K562 (cell line): ENCODE data around the gene VPS13D. TPM values are rescaled to one million over a fixed set of nuclear protein-coding genes. Genes with fewer than 3 reads are reported as not detected.

Experiments used
- BMI1 ChIP-seq: fragments of 150-350 bp; IDR thresholded peaks from 2 replicates; pipeline ENCODE4 v1.6.1; 2014; ENCODE audit warnings: low read length
- FOS ChIP-seq: IDR thresholded peaks from 3 replicates; pipeline ENCODE4 v1.6.1; 2011; ENCODE audit not compliant: insufficient read length; ENCODE audit errors: extremely low read depth
- HDGF ChIP-seq: fragments of 450-650 bp; IDR thresholded peaks from 2 replicates; pipeline ENCODE4 v1.6.1; 2016
- ILK ChIP-seq: fragments of 450-650 bp; IDR thresholded peaks from 2 replicates; pipeline ENCODE4 v1.6.1; 2016; ENCODE audit warnings: missing genetic modification characterization, low read depth, mild to moderate bottlenecking, missing compliant biosample characterization, moderate library complexity, borderline replicate concordance
- LCOR ChIP-seq: sonication (generic); formaldehyde crosslinking; IDR thresholded peaks from 2 replicates; pipeline ENCODE4 v1.8.0; 2022; ENCODE audit warnings: mild to moderate bottlenecking, missing genetic modification reagents
- NFATC3 ChIP-seq: fragments of 450-650 bp; IDR thresholded peaks from 2 replicates; pipeline ENCODE4 v1.6.1; 2017; ENCODE audit warnings: mild to moderate bottlenecking
- NR2C2 ChIP-seq, 2 experiments: fragments of 200-800 bp in 1 of 2; sonication (Bioruptor generic) in 1 of 2; sonication (generic) in 1 of 2; formaldehyde crosslinking in 1 of 2; IDR thresholded peaks; 2 replicates each; pipeline versions ENCODE4 v1.6.1 to v1.8.0; 2016 to 2022; ENCODE audit warnings: mild to moderate bottlenecking in 1 of 2, missing compliant biosample characterization in 1 of 2, missing genetic modification characterization in 1 of 2, missing genetic modification reagents in 1 of 2
- NR4A1 ChIP-seq, 2 experiments: fragments of 250-450 bp in 1 of 2; fragments of 450-650 bp in 1 of 2; sonication (Bioruptor Pico) in 1 of 2; IDR thresholded peaks; 2 replicates each; pipeline versions ENCODE4 v1.4.0 to v1.6.1; 2016 to 2020; ENCODE audit warnings: mild to moderate bottlenecking in 2 of 2, missing compliant biosample characterization in 1 of 2, missing genetic modification characterization in 1 of 2, moderate library complexity in 1 of 2
- ZKSCAN8 ChIP-seq: fragments of 200-800 bp; sonication (Bioruptor generic); IDR thresholded peaks from 2 replicates; pipeline ENCODE4 v1.6.1; 2016; ENCODE audit warnings: missing genetic modification characterization, missing compliant biosample characterization
- ZNF165 ChIP-seq: fragments of 250-450 bp; sonication (Bioruptor Pico); IDR thresholded peaks from 2 replicates; pipeline ENCODE4 v1.4.0; 2020; ENCODE audit warnings: borderline replicate concordance
- polyA plus RNA-seq, 8 experiments: library from polyadenylated mRNA; depleted of rRNA in 4 of 8; stranded (reverse) in 5 of 8; unstranded in 3 of 8; fragments of >200 nt; fragmentation: Nextera tagmentation in 2 of 8; fragmentation: Illumina TruSeq in 1 of 8; extraction: Ambion mirVana in 2 of 8; extraction: Trizol in 1 of 8; gene quantifications; 2 replicates each; pipeline versions ENCODE4 v1.2.1 to v1.2.3, GENCODE V29; 2011 to 2014; ENCODE audit warnings: inconsistent platforms in 1 of 8, missing spikeins in 1 of 8
- total RNA-seq, 7 experiments: library from RNA; depleted of rRNA in 6 of 7; stranded (reverse); fragments of >200 nt in 6 of 7; fragmentation: Illumina TruSeq in 2 of 7; extraction: Trizol in 2 of 7; gene quantifications; 2 replicates each; pipeline versions ENCODE4 v1.2.1 to v1.2.3, GENCODE V29; 2011 to 2021; ENCODE audit warnings: low replicate concordance in 1 of 7
- TF ChIP-seq, protein P1 (sequence below): sonication (generic); formaldehyde crosslinking; IDR thresholded peaks from 2 replicates; pipeline ENCODE4 v1.9.0; 2022; ENCODE audit warnings: mild to moderate bottlenecking, missing genetic modification reagents
- TF ChIP-seq, protein P2 (sequence below): sonication (generic); formaldehyde crosslinking; IDR thresholded peaks from 2 replicates; pipeline ENCODE4 v1.8.0; 2022; ENCODE audit warnings: mild to moderate bottlenecking, missing genetic modification reagents, borderline replicate concordance
- TF ChIP-seq, protein P3 (sequence below): fragments of 450-650 bp; IDR thresholded peaks from 2 replicates; pipeline ENCODE4 v1.6.1; 2016; ENCODE audit warnings: mild to moderate bottlenecking
- TF ChIP-seq, protein P4 (sequence below): sonication (generic); formaldehyde crosslinking; IDR thresholded peaks from 2 replicates; pipeline ENCODE4 v1.8.0; 2022; ENCODE audit warnings: mild to moderate bottlenecking, missing genetic modification reagents
- TF ChIP-seq, protein P5 (sequence below): fragments of 450-650 bp; IDR thresholded peaks from 2 replicates; pipeline ENCODE4 v1.7.0; 2016; ENCODE audit warnings: borderline replicate concordance
- TF ChIP-seq, protein P6 (sequence below): fragments of 450-650 bp; IDR thresholded peaks from 2 replicates; pipeline ENCODE4 v1.6.1; 2016; ENCODE audit warnings: antibody characterized with exemption

Gene VPS13D
- total and polyA plus RNA-seq, 9 of the 15 experiments (the other 6 are each of a cell fraction or from before 2014, with no cell fraction given), result 6.1 to 51.5 (median 38.5) TPM

DNA sequence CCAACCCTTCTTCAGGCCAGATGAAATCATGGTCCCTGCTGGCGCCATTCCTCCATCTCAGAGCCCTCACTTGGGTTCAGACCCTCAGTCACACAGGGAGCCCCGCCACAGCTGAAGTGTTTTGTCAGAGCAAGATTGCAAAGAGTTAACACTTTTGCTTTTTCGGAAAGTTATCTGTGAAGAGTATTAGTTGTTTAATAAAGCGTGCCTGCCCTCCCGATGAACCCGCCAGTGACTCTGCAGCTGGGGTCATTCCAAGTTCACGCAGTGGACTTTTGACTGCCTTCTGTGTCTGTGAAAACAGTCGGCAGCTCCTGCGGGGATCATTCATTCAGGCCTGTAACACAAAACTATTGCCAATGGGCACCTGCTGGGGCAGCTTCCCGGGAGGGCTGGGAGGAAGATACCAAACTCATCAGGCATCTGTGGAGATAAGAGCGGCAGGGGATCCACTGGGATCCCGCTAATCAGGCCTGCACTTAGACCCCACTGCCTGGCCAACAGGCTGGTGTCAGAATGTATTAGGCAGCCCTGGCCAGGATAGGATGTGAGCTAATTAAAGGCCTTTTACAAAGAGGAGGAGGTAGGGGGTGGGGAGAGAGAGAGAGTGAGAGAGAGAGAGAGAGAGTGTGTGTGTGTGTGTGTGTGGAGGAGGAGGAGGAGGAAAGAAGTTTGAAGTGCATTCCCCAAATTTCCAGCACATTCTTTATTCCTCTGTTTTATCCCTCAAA lies 203.7 kb downstream of the VPS13D start (continued):
- TF ChIP-seq ZKSCAN8 (CRISPR knock-in tag) (peak; percentile 66), NFATC3 (peak; percentile 77; the same call in 1 of the 2 replicates), NR4A1 (CRISPR knock-in tag; IDR thresholded peaks at IDR 0.05) (no peak), NR4A1 (tag; IDR thresholded peaks at IDR 0.05) (peak; percentile 92), NR2C2 (CRISPR knock-in tag; IDR thresholded peaks at IDR 0.05) (no peak), NR2C2 (tag; IDR thresholded peaks at IDR 0.05) (peak; percentile 76), FOS (no peak), LCOR (CRISPR knock-in tag) (0 out of 2 replicates have a peak, but pooled peaks have one; percentile 36), ILK (peak; percentile 10; the same call in 1 of the 2 replicates), ZNF165 (CRISPR knock-in tag) (no peak), BMI1 (no peak), HDGF (peak; percentile 24; the same call in 1 of the 2 replicates)
- TF ChIP-seq, protein P1, sequence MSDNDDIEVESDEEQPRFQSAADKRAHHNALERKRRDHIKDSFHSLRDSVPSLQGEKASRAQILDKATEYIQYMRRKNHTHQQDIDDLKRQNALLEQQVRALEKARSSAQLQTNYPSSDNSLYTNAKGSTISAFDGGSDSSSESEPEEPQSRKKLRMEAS (CRISPR knock-in tag), result no peak; the same call in 1 of the 2 replicates
- TF ChIP-seq, protein P2, sequence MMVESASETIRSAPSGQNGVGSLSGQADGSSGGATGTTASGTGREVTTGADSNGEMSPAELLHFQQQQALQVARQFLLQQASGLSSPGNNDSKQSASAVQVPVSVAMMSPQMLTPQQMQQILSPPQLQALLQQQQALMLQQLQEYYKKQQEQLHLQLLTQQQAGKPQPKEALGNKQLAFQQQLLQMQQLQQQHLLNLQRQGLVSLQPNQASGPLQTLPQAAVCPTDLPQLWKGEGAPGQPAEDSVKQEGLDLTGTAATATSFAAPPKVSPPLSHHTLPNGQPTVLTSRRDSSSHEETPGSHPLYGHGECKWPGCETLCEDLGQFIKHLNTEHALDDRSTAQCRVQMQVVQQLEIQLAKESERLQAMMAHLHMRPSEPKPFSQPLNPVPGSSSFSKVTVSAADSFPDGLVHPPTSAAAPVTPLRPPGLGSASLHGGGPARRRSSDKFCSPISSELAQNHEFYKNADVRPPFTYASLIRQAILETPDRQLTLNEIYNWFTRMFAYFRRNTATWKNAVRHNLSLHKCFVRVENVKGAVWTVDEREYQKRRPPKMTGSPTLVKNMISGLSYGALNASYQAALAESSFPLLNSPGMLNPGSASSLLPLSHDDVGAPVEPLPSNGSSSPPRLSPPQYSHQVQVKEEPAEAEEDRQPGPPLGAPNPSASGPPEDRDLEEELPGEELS (CRISPR knock-in tag), result no peak
- TF ChIP-seq, protein P3, sequence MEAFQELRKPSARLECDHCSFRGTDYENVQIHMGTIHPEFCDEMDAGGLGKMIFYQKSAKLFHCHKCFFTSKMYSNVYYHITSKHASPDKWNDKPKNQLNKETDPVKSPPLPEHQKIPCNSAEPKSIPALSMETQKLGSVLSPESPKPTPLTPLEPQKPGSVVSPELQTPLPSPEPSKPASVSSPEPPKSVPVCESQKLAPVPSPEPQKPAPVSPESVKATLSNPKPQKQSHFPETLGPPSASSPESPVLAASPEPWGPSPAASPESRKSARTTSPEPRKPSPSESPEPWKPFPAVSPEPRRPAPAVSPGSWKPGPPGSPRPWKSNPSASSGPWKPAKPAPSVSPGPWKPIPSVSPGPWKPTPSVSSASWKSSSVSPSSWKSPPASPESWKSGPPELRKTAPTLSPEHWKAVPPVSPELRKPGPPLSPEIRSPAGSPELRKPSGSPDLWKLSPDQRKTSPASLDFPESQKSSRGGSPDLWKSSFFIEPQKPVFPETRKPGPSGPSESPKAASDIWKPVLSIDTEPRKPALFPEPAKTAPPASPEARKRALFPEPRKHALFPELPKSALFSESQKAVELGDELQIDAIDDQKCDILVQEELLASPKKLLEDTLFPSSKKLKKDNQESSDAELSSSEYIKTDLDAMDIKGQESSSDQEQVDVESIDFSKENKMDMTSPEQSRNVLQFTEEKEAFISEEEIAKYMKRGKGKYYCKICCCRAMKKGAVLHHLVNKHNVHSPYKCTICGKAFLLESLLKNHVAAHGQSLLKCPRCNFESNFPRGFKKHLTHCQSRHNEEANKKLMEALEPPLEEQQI, result peak; percentile 60; the same call in 1 of the 2 replicates
- TF ChIP-seq, protein P4, sequence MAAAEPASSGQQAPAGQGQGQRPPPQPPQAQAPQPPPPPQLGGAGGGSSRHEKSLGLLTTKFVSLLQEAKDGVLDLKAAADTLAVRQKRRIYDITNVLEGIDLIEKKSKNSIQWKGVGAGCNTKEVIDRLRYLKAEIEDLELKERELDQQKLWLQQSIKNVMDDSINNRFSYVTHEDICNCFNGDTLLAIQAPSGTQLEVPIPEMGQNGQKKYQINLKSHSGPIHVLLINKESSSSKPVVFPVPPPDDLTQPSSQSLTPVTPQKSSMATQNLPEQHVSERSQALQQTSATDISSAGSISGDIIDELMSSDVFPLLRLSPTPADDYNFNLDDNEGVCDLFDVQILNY, result no peak
- TF ChIP-seq, protein P5, sequence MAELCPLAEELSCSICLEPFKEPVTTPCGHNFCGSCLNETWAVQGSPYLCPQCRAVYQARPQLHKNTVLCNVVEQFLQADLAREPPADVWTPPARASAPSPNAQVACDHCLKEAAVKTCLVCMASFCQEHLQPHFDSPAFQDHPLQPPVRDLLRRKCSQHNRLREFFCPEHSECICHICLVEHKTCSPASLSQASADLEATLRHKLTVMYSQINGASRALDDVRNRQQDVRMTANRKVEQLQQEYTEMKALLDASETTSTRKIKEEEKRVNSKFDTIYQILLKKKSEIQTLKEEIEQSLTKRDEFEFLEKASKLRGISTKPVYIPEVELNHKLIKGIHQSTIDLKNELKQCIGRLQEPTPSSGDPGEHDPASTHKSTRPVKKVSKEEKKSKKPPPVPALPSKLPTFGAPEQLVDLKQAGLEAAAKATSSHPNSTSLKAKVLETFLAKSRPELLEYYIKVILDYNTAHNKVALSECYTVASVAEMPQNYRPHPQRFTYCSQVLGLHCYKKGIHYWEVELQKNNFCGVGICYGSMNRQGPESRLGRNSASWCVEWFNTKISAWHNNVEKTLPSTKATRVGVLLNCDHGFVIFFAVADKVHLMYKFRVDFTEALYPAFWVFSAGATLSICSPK, result peak; percentile 84; the same call in 1 of the 2 replicates
- TF ChIP-seq, protein P6, sequence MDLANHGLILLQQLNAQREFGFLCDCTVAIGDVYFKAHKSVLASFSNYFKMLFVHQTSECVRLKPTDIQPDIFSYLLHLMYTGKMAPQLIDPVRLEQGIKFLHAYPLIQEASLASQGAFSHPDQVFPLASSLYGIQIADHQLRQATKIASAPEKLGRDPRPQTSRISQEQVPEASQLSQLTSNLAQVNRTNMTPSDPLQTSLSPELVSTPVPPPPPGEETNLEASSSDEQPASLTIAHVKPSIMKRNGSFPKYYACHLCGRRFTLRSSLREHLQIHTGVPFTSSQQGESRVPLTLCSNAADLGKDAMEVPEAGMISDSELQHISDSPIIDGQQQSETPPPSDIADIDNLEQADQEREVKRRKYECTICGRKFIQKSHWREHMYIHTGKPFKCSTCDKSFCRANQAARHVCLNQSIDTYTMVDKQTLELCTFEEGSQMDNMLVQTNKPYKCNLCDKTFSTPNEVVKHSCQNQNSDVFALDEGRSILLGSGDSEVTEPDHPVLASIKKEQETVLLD, result peak; percentile 92
